SU-DHL-6 (cell line): ENCODE measurements around the gene HIRIP3.

Experiments
- CTCF ChIP-seq: fragments of 200-600 bp; sonication (generic); IDR thresholded peaks from one replicate; pipeline ENCODE4 v1.5.1; 2017; ENCODE audit warnings: antibody characterized with exemption, mild to moderate bottlenecking, low read length, moderate library complexity; ENCODE audit not compliant: insufficient read depth, poor library complexity, severe bottlenecking
- EZH2phosphoT487 ChIP-seq: fragments of 200-600 bp; sonication (generic), shearing (Covaris generic); conservative IDR thresholded peaks from 2 replicates; pipeline ENCODE4 v1.6.1; 2018; ENCODE audit warnings: mild to moderate bottlenecking, antibody characterized with exemption, low read length, moderate library complexity, mixed read lengths

DNA sequence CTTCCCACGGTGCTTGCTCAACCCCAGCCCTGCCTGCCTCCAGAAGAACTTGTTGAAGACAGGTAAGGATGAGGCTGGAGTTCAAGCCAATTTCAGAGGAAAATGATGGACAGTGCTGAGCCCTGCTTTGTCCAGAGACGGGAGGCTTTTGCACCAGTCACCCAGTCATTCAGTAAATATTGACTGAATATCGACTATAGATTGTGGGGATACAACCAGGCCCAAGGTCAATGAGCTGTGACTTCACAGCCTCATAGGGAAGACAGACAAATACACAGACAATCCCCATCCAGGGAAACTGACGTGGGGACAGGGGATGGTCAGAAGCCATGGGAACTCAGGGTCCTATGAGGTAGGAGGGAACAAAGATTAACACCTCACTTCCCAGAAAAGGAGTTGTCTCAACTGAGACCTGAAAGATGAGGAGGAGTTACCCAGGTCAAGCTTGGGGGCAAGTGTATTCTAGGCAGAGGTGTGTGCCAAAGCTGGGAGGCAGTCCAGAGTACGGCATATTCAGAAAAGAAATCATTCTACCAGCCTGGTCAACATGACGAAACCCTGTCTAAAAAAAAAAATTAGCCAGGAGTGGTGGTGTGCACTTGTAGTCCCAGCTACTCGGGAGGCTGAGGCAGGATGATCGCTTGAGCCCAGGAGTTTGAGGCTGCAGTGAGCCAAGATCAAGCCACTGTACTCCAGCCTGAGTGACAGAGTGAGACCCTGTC, 21.3 kb upstream of the HIRIP3 start:
- no peak for TF ChIP-seq CTCF
- no peak for TF ChIP-seq EZH2phosphoT487
